ENCODE measurements around the gene STARD5. TPM values are rescaled to one million over a fixed set of nuclear protein-coding genes. Genes with fewer than 3 reads are reported as not detected.

Gene STARD5
- total RNA-seq, 1 experiment from 2014 or later: 2.3 TPM

DNA sequence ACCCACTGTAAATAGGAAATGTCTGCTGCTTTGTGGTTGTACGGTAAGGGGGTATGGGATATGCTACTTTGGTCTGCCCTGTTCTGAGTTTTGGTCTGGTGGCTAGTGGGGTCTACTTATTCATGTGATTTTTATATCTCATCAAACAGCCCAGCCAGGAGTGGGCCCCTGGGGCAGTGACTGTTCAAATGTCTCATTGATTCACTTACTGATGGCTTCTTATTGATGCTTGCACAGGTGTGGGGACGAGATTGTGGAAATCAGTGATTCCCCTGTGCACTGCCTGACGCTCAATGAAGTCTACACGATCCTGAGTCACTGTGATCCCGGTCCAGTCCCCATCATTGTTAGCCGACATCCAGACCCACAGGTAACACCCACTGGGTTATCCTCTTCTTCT, 38.5 kb downstream of the STARD5 start:
- no peaks in the 10 kb centered on the region for H3K4me1 ChIP-seq (ENCODE audit: insufficient read depth, low read length)

More for the DNA sequence above, 38.5 kb downstream of the STARD5 start:
- Histone ChIP-seq H2BK15ac (ENCODE audit: low read depth, low read length) (no peak overlapping the region), H2AK5ac (ENCODE audit: insufficient read length, low read length) (no peak overlapping the region), H4K20me1 (ENCODE audit: control insufficient read depth, insufficient read depth, insufficient read length) (no peaks in the 10 kb centered on the region), H3K27ac (ENCODE audit: insufficient read length, low read depth, low read length) (no peak overlapping the region), H2AFZ (ENCODE audit: low read length) (no peak overlapping the region), H2BK120ac (ENCODE audit: low read depth, low read length, poor library complexity, severe bottlenecking) (no peak overlapping the region), H3K9me3 (ENCODE audit: control insufficient read depth, low read depth, low read length) (no peaks in the 10 kb centered on the region), H2BK12ac (ENCODE audit: insufficient read length, low read depth, low read length) (no peak overlapping the region), H3K9ac (ENCODE audit: extremely low read depth, insufficient read length, low read length) (no peak overlapping the region), H3T11ph (ENCODE audit: low read length) (no peak overlapping the region), H3K79me1 (ENCODE audit: insufficient read depth, low read depth, low read length, poor library complexity, severe bottlenecking) (no peaks in the 10 kb centered on the region), H4K91ac (ENCODE audit: insufficient read length, low read depth, low read length) (no peak overlapping the region), H3K79me2 (ENCODE audit: insufficient read depth, low read length) (no peaks in the 10 kb centered on the region), H3K14ac (ENCODE audit: insufficient read depth, low read length) (no peak overlapping the region), H3K23ac (ENCODE audit: insufficient read length, low read depth, low read length) (no peak overlapping the region), H3K27me3 (ENCODE audit: insufficient read depth, low read length) (no peaks in the 10 kb centered on the region), H3K23me2 (ENCODE audit: insufficient read length, low read depth, low read length, poor library complexity, severe bottlenecking) (no peaks in the 10 kb centered on the region), H2BK20ac (ENCODE audit: low read depth, low read length, poor library complexity, severe bottlenecking) (no peak overlapping the region), H4K8ac (replicated peaks; ENCODE audit: insufficient read length, low read depth, low read length) (no peak overlapping the region), H3K4ac (ENCODE audit: low read depth, low read length) (no peak overlapping the region), H3K56ac (ENCODE audit: insufficient read length, low read depth, low read length) (no peak overlapping the region), H4K5ac (ENCODE audit: insufficient read length, low read depth, low read length) (no peak overlapping the region), H2BK5ac (ENCODE audit: insufficient read length, low read length) (no peak overlapping the region), H3K18ac (ENCODE audit: insufficient read length, low read depth, low read length) (no peak overlapping the region), H3K4me2 (ENCODE audit: insufficient read depth, insufficient read length, low read length) (no peak overlapping the region)
- DNase-seq: no peak
- no peaks in the 10 kb centered on the region for H3K36me3 Mint-ChIP-seq (ENCODE audit: insufficient read depth in 1 of 3, low read depth in 3 of 3)
- no peak overlapping the region for H3K4me3 Mint-ChIP-seq
- no peaks in the 10 kb centered on the region for H3K9me3 Mint-ChIP-seq
- H3K27ac Mint-ChIP-seq: no peak overlapping the region
- 0 out of 4 replicates have a peak, but pooled peaks cover 0 to 2% of the 10 kb centered on the region in 2 experiments for H3K4me1 Mint-ChIP-seq
- WGBS (ENCODE audit: extremely low coverage, insufficient read length, low lambda C conversion rate): no CpG with 5 or more reads among the region's 6 CpGs
- TF ChIP-seq, protein P1, sequence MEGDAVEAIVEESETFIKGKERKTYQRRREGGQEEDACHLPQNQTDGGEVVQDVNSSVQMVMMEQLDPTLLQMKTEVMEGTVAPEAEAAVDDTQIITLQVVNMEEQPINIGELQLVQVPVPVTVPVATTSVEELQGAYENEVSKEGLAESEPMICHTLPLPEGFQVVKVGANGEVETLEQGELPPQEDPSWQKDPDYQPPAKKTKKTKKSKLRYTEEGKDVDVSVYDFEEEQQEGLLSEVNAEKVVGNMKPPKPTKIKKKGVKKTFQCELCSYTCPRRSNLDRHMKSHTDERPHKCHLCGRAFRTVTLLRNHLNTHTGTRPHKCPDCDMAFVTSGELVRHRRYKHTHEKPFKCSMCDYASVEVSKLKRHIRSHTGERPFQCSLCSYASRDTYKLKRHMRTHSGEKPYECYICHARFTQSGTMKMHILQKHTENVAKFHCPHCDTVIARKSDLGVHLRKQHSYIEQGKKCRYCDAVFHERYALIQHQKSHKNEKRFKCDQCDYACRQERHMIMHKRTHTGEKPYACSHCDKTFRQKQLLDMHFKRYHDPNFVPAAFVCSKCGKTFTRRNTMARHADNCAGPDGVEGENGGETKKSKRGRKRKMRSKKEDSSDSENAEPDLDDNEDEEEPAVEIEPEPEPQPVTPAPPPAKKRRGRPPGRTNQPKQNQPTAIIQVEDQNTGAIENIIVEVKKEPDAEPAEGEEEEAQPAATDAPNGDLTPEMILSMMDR (conservative IDR thresholded peaks at IDR 0.05): no peak
- H3K27me3 Mint-ChIP-seq (ENCODE audit: low read depth): peaks cover 6% of the 10 kb centered on the region
